Measurements from ENCODE around the gene SECISBP2.

The SECISBP2 gene

GRCh38 chr9:89398621-89399020 lies 80.3 kb downstream of the SECISBP2 start:
- TF ChIP-seq CTCF (IDR thresholded peaks at IDR 0.05; ENCODE audit: insufficient read depth, low read depth, low read length, missing control alignments) = no peak
- H3K4me3 ChIP-seq (ENCODE audit: low read depth, low read length) = no peak overlapping the region
- DNase-seq (ENCODE audit: low read depth) = no peak

GRCh38 chr9:89400403-89401116 lies 82.3 kb downstream of the SECISBP2 start:
- no peak for TF ChIP-seq CTCF (IDR thresholded peaks at IDR 0.05; ENCODE audit: insufficient read depth, low read depth, low read length, missing control alignments)
- no peak overlapping the region for H3K4me3 ChIP-seq (ENCODE audit: low read depth, low read length)
- peak; percentile 73 for DNase-seq (ENCODE audit: low read depth)

- H3K4me3 ChIP-seq (ENCODE audit: low read depth, low read length) = no peak overlapping the region
- DNase-seq (ENCODE audit: low read depth) = no peak
- TF ChIP-seq CTCF (IDR thresholded peaks at IDR 0.05; ENCODE audit: insufficient read depth, low read depth, low read length, missing control alignments) = no peak
These were observed 84.6 kb downstream of the SECISBP2 start for GRCh38 chr9:89402695-89403427.

- no peak for DNase-seq (ENCODE audit: low read depth)
- peak overlapping the region; percentile 82 for H3K4me3 ChIP-seq (ENCODE audit: low read depth, low read length)
- TF ChIP-seq CTCF (IDR thresholded peaks at IDR 0.05; ENCODE audit: insufficient read depth, low read depth, low read length, missing control alignments) = no peak
These were observed 85.8 kb downstream of the SECISBP2 start for GRCh38 chr9:89404074-89404473.

- H3K4me3 ChIP-seq (ENCODE audit: low read depth, low read length) = peak overlapping the region; percentile 82
- no peak for TF ChIP-seq CTCF (IDR thresholded peaks at IDR 0.05; ENCODE audit: insufficient read depth, low read depth, low read length, missing control alignments)
- DNase-seq (ENCODE audit: low read depth) = peak; percentile 87
These were observed 87.5 kb downstream of the SECISBP2 start for GRCh38 chr9:89405826-89406225.

GRCh38 chr9:89407070-89407469 lies 88.8 kb downstream of the SECISBP2 start:
- TF ChIP-seq CTCF (IDR thresholded peaks at IDR 0.05; ENCODE audit: insufficient read depth, low read depth, low read length, missing control alignments) = no peak
- no peak for DNase-seq (ENCODE audit: low read depth)
- H3K4me3 ChIP-seq (ENCODE audit: low read depth, low read length) = peak overlapping the region; percentile 82
